Amniotic stem cell (primary cell): ENCODE data around the gene CHEK2.
"Not testable (repeated sequence)": the region's sequence is repeated elsewhere in the genome, so short reads cannot be mapped to it uniquely, and the experiment has no call there.

Source experiments
- DNase-seq: peaks from one replicate; lab custom pipeline; 2025; lab: John Stamatoyannopoulos, UW

The CHEK2 gene

DNA sequence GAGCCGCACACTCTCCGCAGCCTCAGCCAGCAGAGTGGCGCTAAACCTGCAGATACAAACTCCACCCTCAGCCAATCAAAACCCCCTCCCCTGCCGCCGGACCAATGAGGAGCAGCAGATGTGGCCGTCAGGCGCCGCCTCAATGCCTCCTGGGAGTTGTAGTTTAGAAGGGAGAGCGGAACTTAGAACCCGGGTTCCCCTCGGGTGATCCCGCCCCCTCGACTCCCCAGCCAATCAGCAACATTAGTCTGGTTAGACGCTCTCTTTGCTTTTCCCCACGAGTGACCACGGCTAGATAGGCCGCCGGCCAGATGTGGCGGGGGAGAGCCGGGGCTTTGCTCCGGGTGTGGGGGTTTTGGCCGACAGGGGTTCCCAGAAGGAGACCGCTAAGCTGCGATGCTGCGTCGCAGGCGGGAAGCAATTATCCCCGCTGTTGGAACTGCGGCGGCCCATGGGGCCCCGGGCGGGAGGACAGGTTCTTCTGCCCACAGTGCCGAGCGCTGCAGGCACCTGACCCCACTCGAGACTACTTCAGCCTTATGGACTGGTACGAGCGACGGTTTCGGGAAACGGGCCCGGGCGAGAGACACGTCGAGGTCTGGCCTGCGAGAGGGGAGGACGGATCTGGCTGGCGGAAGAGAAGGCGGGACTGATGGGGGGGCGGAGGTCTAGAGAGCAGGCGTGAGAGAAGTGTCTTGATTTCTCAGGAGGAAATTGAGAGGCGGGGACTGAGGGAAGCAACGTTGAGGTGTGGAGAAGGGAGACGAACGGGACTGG, at the start of gene CHEK2, which contains the start of gene HSCB:
Gene CHEK2, minus strand, starts transcription at position 36 of the 777 bp plus-strand sequence. CDS start 7,099 bp downstream, outside the sequence.
Gene HSCB, plus strand, starts transcription at position 255 of the 777 bp plus-strand sequence. Its CDS starts 57 bp downstream, at position 312.
- peak; percentile 98 for DNase-seq

DNA sequence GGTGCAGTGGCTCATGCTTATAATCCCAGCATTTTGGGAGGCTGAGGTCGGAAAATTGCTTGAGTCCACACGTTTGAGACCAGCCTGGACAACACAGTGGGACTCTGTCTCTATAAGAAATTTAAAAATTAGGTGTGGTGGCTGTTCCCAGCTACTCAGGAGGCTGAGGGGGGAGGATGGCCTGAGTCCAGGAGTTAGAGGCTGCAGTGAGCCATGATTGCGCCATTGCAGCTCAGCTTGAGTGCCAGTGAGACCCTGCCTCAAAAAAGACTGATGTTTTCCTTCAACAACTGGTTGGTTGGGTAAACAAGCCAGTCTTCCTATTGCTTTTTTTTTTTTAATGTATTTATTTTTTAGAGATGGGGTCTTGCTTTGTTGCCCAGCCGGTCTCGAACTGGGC, 49.5 kb upstream of the CHEK2 start:
- DNase-seq = no peak

DNA sequence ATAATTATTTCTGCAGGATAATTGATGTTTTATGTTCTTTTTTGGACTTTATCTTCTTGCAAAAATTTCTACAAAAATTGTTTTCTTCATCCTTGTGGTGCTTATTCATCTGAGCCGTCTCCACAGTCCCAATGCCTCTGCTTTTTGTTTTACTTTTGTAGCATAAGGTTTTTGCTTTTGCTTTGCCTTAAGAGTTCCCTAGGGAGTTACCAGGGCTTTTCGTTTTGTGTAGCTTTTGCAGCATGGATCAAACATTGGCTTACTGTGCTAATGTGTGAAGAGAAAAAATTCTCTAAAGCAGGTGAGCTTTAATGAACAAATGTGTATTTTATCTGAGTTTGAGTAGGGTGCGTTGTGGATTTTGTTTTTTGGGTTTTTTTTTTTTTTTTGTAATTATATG, 47.0 kb upstream of the CHEK2 start:
- DNase-seq = no peak

DNA sequence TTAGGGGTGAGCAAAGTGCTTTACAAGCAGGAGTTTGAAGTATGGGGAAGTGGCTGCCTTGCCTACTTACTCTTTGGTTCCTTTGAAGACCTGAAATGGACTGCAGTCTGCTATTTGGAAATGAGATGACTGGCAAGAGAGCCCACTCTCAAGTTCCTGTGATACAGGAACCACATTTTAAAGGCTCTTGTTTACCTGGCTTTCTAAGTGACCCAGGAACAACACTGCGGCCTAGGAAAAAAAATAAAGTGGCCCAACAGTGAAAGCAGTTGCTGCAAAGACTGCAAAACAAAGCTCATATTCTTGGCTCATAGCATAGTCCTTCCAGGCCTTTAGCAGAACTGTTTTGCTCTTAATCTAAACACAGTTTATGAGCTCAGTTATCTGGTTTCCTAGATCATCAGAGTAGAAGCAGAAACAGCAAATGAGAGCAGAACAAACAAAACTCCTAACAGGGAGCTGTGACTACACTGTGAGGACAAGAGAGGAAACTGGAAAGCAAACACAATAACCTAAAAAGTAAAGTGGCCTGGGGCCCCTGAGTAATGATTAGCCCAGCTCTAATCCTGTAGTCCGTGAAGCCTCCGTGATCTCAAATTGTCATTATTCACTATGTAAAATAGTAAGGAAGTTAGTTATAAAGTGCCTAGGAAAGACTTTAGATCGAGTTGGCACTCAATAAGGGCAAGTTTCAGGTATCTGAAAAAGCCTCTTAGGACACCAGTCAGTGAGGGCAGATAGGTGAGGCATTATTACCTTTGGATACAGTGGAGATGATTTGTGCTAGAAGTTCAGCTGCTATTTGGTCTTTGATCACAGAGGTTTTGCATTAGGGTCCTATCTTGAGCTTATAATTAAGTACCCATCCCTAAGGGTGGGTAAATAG, 42.4 kb upstream of the CHEK2 start:
- DNase-seq = no peak

DNA sequence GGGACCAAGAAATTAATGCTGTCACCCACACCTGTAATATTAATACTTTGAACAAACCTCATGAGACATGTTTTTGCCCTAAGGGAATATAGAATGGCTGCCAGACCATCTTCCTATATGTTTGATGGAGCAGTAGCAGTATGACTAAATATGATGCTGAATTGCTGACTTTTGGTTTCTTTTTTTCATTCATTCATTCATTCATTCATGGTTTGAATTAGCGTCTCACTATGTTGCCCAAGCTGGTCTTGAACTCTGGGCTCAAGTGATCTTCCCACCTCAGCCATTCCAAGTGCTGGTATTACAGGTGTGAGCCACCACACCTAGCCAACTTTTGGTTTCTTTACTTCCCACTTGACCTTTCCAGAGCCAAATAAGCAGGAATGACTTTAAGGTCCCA, 38.7 kb upstream of the CHEK2 start:
- DNase-seq = no peak

DNA sequence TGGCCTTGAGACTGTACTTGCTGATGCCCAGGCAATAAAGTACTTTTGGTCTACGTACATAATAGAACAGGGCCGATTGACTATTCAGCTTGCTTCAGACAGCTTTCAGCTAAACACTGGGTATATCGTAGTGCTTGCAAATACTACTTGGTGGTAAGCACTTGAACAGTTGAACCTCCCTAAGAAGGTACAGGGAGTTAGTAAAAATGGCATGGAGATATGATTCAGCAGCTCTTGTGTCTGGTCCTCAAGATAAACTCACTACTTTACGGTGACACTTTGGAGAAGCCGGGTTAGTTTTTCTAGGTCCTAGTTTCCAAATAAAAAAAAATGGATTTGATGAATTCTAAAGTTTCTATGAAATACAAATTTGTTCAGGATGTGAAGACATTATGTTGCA, 38.2 kb upstream of the CHEK2 start:
- no peak for DNase-seq

DNA sequence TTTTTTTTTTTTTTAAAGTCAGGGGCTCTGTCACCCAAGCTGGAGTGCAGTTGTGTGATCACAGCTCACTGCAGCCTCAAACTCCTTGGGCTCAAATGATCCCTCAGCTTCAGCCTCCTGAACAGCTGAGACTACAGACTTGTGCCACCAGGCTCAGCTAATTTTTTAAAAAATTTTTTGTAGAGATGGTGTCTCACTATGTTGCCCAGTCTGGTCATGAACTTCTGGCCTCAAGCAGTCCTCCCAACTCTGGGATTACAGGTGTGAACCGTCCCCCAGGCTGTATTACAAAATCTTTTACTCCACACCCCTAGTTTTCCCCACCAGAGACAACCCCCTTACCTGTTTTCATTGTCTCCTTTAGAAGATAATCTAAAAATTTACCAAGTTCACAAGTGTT, 32.8 kb upstream of the CHEK2 start:
- DNase-seq = no peak

DNA sequence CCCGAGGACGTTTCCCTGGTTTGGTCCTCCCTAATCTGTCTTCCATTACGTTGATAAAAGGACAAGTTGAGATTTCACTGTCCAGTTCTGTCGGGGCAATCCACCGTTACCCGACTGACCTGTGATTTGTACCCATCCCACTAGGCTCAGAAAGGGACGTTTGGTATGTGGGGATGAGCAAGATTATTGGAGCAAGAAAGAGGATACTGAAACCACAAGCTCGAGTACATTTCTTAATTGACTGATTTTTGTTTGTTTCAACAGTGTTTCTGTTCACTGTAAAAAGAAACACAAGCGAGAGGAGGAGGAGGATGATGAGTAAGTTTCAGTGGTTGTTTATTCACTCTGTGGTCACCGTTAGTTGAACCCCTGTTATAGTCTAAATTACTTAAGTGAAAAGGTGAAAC, 31.8 kb upstream of the CHEK2 start:
- DNase-seq = peak; percentile 22

DNA sequence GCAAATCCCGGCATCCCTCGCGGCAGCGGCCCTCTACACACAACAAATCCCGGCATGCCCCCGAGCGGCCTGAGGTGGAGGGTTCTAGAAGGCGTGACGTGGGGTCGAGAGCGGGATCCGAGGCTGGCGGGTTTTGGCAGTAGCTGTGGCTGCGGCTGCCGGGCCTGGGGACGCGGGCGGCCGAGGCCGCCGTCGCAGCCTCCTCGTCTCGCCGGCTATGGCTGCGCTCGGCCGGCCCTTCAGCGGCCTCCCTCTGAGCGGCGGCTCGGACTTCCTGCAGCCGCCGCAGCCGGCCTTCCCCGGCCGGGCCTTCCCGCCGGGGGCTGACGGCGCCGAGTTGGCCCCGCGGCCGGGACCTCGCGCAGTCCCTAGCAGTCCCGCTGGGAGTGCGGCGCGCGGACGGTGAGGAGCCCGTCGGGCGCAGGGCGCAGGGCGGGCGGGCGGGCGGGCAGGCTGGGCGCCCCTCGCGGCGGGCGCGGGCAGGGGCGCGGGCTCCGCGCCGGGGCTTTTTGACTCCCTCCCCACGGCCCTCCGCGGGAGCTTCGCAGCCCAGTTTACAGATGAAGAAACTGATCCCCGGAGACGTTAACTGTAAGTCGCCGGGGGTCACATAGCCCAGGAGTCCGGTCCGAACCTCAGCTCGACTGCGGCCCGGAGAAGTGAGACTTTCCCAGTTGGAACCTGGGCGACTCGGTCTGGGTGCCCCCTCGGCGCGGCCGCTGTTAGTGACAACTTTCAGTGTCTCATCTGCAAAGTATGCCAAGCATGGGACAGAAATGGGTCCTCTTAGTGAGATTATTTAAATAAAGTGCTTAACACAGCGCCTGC, 31.2 kb upstream of the CHEK2 start, which contains the start of gene CCDC117:
Gene CCDC117, plus strand, starts transcription at position 63 of the 828 bp plus-strand sequence. Its CDS starts 155 bp downstream, at position 218.
- peak; percentile 93 for DNase-seq

DNA sequence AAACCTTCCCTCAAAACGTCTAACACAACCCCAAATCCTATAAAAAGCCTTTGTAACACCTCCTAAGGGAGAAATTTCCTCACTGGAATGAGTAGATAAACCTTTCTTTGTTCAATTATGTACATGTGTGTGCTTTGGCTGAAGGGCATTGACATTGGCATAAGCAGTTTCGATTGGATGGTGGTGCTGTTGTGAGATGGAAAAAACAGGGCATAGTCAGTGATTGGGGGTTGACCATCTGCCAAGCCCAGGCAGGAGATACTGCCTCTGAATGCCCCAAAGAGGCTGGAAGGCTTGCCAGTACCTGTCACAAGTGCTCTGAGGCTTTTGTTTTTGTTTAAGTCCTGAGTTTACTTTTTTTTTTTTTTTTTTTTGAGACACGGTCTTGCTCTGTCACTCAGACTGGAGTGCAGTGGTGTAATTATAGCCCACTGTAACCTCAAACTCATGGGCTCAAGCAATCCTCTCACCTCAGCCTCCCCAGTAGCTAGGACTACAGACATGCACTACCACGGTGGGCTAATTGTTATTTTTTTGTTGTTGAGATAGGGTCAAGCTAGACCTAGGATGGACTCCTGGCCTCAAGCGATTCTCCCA, 29.7 kb upstream of the CHEK2 start:
- no peak for DNase-seq

DNA sequence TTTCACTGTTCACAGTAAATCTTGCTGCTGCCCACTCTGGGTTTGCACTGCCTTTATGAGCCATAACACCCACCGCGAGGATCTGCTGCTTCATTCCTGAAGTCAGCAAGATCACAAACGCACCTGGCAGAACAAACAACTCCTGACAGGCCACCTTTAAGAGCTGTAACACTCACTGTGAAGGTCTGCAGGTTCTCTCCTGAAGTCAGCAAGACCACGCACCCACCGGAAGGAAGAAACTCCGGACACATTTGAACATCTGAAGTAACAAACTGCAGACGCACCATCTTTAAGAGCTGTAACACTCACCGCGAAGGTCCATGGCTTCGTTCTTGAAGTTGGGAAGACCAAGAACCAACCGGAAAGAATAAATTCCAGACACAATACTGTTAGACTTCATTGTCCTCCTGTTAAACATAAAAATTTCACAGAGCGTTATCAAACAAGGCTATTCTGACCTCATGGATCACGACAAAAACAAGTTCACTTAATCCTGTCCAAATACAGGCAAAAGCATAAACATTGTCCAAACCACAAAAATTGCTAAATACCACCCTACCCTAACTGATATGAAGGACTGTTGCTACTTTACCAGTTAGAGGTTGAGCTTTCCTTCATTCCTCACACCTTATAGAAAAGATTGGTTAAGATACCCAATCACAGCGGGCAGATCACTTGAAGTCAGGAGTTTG, 27.9 kb upstream of the CHEK2 start:
- DNase-seq = no peak

DNA sequence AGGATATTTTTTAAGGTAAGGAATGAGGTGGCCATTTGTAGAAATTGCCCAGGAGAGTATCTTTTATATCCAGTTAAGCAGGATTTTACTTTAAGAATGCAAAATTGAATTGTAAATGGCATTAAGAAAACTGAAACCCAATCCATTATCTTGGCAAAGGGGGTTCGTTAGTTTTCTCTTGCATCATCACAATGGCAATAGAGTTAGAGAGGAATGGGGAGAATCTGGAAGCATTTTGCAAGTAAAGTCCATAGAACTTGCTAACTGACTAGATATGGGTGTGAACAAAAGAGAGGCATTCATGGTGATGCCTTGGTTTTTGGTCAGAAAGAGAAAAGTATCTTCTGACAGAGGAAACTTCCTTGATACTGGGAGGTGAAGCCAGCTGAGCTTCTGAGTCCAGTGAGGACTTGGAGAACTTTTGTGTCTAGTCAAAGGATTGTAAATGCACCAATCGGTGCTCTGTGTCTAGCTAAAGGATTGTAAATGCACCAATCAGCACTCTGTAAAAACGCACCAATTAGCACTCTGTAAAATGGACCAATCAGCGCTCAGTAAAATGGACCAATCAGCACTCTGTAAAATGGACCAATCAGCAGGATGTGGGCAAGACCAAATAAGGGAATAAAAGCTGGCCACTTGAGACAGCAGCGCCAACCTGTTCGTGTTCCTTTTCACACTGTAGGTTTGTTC, 27.2 kb upstream of the CHEK2 start:
- DNase-seq = no peak

DNA sequence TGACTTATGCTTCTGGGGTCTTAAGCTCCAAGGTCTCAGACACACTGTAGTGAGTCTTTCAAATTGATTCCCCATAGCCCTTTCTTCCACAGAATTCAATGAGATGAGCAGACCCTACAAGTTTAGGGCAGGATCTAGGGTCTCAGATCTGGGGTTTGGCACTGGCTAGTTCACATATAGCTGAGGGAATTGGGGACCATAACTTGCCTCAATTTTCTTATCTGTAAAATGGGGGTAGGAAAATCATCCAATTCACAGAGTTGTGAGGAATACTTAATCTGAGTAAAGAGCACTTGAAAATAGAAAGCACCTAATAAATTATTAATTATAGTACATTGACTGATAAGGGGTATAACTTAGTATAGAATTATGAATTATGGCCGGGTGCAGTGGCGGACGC, 25.0 kb upstream of the CHEK2 start:
- DNase-seq = no peak

DNA sequence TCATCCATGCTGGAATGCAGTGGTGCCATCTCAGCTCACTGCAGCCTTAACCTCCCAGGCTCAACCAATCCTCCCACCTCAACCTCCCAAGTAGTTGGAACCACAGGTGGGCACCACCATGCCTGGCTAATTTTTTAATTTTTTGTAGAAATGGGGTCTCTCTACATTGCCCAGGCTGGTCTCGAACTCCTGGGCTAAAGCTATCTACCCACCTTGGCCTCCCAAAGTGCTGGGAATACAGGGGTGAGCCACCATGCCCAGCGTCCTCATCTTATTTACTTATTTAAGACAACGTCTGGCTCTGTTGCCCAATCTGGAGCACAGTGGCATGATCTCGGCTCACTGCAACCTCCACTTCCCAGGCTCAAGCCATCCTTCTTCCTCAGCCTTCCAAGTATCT, 20.4 kb upstream of the CHEK2 start:
- DNase-seq = not testable (repeated sequence)

DNA sequence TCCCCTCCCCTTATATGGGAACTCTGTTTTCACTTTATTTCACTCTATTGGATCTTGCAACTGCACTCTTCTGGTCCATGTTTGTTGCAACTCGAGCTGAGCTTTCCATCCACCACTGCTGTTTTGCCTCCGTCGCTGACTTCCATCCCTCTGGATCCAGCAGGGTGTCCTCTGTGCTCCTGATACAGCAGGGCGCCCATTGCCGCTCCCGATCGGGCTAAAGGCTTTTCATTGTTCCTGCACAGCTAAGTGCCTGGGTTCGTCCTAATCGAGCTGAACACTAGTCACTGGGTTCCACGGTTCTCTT, 19.8 kb upstream of the CHEK2 start:
- DNase-seq = no peak

DNA sequence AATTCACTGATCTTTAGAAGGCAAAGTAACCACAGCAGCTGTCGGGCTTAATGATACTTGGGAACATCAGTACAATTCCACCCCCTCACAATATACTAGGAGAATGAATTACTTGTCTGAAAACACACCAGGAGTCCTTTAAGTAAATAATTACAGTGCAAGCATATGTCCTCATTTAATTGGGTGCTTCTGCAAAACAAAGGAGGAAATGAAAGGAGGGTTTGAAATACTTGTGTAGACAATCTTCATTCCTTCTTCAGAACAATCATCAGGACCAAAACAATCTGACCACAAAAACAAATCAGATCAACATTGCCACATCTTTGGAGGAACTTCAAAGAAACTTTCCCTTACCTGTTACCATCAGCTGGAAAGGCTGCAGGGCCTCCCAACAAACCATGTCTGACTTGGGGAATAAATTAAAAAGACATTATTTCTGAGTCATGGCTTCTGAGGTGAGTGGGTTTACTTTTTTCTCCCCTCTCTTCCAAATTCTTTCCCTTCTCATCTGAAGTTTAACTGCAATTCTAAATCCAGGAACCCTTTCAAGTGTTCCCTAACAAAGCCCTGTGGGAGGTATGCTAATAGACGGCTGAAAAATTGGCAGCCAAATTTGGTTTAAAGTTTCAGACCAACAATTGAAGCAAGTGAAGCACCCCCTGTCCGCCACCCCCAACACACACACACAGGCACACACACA, 18.4 kb upstream of the CHEK2 start:
- no peak for DNase-seq

DNA sequence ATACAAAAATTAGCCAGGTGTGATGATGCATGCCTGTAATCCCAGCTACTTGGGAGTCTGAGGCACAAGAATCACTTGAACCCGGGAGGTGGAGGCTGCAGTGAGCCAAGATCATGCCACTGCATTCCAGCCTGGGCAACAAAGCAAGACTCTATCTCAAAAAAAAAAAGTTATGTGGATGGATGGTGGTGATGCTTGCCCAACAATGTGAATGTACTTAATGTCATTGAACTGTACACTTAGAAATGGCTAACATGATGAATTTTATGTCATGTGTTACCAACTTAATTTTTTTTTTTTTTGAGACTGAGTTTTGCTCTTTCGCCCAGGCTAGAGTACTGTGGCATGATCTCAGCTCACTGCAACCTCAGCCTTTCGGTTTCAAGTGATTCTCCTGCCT, 12.9 kb upstream of the CHEK2 start:
- DNase-seq = not testable (repeated sequence)

DNA sequence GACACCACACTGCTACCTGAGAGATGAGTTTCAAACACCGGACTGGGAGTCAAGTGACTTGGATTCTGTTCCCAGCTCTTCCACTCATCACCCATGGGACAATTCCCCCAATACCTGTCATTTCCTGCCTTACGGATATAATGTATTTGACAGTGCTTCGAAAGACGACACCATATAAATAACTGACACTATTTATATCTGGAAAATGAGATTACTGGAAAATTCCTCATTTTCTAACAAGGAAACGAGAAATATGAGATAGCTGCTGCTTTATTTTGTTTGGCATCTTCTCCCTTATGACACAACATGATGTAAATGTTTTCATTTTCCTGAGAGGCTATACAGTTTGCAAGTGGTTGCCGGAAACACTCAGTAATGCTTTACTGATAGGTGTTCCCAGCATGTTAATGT, 8.9 kb upstream of the CHEK2 start:
- peak; percentile 60 for DNase-seq

DNA sequence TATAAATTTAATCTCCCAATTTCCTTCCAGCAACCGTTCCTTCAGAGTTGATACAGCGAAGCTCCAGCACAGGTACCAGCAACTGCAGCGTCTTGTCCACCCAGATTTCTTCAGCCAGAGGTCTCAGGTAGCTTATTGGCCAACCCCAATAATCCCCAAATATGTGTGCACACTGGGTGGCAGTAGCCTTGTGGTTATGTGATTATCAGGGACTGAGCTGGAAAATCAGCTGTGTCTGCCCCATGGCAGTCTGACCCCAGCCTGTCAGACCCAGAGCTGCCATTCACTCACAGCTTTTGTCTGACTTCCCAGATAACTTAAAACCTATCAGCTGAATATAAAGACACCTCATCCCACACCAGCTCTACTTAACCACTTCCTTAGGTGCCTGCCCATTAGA, 2.2 kb upstream of the CHEK2 start:
- no peak for DNase-seq

DNA sequence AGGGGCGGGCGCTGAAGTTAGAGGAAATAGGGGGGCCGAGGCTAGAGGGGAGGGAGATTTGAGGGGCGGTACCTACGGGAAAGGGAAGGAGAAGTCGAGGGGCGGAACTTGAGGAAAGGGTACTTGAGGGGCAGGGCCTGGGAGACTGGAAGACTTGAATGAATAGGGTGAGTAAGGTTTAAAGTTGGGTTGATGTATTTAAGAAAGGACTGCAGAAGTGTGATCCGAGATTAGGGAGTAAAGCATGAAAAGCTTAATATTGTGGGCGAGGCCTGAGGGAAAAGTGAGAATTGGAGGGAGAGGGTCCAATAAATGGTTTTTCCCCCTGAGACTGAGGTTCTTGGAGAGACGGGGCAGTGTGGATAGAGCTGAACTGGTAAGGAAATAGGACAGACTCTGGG, 942 bp upstream of the CHEK2 start:
- no peak for DNase-seq
